Brain pericyte (primary cell): ENCODE measurements around the gene HCFC1R1.

Experiments
- DNase-seq: peaks from one replicate; pipeline ENCODE4 v3.0.0-alpha.2; 2012; ENCODE audit warnings: low read depth, low spot score

HCFC1R1 gene

DNA sequence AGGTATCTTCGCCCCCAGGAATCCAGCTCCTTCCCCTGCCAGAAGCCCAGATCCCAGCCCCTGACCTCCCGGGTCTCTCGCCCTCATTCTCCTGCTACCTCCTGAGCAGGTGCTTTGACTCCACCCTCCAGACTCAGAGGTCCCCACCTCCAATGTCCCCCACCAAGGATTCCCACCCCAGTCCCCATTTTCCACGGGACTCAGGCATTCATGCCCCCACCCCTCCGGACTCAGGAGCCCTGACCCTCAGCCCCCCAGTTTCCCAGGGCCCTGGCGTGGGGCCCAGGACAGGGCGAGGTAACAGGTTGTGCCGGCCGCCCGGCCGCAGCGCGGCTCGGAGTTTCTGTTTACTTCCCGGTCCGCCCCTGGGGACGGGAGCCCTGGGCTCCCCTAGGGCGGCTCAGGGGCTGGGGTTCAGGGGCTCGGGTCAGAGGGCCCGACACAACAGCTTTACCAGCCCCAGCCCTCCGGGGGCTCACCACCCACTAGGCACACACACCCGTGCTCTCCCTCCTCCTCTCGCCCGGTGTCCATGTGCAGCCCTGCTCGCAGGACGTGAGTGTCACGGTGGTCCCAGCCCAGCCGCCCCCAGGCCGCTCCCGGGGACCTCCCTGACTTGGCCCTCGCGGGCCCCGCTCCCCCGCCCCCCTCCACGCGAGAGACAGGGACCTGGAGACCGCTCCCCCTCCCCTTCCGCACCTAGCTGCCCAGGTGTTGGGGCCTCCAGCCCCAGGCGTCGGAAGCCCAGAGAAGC, 12.4 kb upstream of the HCFC1R1 start:
- DNase-seq = no peak

DNA sequence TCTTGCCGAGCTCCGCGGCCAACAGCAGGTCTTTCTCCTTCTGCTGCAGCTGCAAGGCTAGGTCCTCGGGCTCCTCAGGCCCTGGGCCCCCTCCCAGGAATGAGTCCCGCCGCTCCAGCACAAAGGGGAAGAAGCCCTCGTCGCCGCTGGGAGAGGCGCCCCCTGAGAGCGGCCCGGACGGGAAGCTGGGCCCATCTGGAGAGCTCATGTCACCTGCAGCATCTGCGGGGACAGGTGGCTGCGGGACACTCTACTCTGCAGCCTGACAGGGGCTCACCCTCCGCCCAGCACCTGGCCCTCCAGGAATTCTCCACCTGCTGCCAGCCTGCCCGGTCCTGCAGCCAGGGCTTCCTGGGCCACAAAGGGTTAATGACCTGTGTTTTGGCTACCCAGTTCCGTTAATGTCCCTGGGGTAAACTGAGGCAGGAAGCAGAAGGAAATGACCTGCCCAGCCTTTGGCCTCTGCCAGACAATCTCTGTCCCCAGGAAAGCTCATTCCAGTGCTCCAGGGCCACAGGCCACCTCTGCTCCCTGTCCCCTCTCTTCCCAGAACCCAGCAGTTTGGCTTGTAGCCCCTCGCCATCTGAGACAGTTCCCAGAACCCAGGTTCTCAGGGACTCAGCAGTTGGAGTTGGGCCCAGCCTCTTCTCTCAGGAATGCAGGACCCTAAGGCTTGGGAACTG, 11.7 kb upstream of the HCFC1R1 start:
- no peak for DNase-seq

DNA sequence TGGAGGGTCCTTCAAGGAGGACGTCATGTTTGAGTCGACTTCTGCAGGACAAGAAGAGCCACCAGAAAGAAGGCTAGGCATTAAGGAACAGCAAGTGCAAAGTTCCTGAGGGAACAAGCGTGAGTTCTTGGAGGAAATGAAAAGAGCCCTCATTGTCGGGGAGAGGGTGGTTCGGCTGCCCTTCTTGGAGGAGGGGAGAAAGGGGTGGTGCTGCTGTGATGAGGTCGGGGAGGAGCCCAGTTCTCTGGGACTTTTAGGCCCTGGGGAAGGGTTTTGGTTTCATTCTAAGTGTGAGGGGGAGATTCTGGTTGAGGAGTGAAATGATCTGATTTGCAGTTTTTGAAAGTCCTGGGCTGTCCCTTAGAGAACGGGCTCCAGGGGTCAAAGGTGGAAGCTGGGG, 8.9 kb upstream of the HCFC1R1 start:
- no peak for DNase-seq

DNA sequence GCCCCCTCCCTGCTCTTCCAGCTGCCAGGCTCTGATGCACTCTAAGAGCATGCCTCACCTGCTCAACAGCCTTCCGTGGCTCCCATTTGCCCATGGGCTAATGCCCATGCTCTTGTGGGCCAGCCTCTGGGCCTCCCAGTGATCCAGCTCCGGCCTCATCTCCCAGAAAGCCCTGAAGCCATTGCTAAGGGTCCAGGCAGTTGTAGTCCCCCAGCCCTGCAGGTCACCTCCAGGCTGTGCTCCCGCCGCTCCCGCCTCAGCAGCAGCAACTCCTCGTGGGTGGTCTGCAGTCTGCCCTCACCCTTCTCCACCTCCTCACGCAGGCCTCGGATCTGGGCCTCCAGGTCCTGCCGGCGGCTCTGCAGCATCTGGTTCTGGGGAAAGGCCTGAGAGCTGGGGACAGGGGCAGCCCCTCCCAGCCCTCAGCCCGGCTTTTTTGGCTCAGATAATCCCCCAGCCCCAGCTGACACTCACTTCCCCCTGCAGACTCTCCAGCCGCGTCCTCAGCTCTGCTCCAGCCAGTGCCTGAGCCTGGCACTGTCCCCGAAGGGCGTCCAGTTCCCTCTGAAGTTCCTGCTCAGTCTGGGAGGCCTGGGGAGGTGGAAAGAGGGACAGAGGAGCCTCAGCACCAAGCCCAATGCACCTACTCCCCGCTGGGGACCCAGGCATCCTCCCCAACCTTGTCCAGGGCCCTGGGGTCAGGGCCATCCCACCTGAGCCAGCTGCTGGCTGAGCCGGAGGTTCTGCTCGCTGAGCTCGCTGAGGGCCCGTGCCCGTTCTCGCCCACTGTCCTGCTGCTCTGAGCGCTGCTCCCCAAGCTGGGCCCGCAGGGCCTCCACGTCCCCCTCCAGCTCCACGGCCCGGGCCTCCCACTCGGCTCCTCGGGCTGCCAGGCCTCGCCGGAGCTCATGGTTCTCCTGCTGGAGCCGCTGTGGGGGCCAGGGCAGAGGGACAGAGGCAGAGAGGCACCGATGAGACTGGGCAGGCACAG, 6.8 kb upstream of the HCFC1R1 start:
- DNase-seq = no peak

DNA sequence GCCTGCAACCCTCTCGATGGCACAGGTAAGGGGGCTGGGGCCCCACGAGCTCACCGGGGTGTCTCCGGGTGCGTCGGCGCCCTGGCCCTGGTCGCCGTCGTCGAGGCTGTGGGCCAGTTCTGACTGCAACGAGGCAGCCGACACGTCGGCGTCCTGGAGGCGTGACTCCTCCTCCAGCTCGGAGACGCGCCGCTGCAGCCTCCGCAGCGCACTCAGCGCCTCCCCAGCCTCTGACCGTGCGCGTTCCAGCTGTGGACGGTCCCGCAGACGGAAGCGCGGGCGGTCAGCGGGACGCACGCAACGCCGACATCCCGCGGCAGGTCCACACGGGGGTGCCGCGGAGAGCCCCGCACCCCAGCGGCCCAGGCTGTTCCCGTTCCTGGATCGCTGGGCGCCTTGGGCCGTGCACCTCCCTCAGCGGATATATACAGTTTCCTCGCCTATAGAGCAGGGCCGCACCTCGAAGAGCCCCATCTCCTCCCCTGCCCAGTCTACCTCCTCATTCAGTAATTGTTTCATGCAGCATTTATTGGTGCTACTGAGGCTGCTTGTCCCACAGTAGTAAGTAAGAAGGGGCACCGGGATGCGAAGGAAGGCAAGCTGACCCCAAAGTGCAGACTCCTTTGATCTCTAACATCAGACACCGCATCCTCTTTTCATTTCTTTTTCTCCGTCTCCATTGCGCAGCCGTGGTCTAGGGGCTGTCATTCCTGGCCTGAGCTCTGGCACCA, 5.9 kb upstream of the HCFC1R1 start:
- DNase-seq = no peak

DNA sequence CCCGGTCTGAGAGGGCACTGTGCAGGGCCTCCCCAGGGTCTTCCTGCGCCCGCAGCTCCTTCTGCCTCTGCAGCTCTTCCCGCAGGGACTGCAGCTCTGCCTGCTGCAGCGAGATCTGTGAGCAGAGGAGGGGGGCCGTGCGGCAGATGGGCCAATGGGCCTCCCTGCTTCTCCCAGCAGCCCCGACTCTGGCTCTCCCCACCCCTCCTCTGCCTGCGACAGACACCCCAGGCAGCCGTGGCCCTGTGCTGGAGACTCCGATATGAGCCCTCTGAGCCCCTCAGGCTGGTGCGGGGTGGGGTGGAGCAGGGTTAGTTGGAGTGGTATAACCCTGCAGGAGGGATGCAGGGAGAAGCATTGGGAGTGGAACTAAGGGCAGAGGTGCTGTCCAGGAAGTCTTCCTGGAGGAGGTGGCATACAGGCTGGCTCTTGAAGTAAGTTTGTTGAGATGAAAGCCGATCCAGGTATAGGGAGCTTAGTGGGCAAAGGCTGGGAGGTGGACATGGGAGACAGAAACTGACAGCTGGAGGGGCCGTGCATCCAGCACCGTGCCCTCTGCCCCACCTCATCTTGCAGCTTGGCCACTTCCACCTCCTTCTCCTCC, 5.1 kb upstream of the HCFC1R1 start:
- no peak for DNase-seq

DNA sequence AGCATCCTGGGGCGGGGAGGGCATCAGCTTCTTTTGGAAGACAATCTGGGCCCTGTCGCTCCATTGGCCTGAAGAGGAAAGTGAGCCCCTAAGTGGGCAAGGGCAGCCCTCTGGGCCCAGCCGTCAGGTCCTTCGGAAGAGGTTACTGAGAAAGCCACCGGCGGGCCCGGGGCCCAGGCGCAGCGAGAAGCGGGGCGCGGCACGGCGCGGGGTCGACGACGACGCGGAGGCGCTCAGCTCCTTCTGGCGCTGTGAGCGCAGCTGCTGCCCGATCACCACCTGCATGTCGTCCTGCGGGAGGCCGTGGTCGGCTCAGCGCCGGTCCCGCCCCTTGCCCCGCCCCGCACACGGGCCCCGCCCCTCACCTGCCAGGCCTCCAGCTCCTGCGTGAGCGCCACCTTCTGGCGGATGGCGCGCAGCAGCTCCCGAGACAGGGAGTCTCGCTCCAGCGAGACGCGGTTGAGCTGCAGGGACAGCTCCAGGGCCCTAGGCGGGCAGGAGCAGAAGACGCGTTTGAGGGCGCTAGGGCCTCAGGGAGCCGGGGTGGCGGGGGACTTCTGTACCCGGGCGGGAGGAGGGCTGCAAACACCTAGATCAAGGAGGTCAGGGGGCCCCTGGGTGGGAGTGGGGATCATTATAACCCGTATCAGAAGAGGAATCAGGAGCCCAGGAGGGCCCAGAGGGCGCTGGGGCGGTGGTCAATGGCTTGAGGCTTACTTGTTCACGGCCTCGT, 4.4 kb upstream of the HCFC1R1 start:
- no peak for DNase-seq

DNA sequence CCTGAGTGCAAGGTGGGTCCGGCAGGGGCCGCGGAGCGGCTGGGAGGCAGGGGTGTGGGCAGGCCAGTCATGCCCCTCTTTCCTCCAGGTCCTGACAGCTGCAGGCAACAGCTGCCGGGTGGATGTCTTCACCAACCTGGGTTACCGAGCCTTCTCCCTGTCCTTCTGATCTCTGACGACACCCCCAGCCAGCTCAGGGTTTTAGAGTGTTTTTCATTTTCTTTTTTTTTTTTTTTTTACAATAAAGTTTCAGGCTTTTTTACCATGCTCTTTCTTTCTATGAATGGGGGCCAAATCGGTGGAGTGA, 3.7 kb upstream of the HCFC1R1 start:
- no peak for DNase-seq

DNA sequence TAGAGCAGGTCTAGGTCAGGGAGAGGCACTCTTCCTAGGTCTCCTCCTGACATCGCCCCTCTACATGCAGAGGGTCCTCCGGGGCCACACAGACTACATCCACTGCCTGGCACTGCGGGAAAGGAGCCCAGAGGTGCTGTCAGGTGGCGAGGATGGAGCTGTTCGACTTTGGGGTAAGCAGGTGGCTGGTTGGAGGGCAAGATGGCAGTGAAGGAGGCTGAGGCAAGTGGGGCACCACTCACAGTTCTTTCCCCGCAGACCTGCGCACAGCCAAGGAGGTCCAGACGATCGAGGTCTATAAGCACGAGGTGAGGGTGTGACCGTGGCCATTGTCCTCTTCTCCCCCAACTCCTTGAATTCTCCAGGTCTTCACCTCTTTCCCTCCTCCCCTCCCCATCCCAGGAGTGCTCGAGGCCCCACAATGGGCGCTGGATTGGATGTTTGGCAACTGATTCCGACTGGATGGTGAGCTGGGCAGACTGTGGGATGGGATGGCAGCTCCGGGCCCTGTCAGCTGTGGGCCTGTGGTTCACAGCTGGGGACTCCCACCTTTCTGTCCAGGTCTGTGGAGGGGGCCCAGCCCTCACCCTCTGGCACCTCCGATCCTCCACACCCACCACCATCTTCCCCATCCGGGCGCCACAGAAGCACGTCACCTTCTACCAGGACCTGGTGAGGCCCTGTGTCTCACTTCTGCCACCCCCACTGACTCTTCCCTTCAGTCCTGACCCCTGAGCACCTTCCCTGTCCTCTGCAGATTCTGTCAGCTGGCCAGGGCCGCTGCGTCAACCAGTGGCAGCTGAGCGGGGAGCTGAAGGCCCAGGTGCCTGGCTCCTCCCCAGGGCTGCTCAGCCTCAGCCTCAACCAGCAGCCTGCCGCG, 3.1 kb upstream of the HCFC1R1 start:
- DNase-seq = no peak

DNA sequence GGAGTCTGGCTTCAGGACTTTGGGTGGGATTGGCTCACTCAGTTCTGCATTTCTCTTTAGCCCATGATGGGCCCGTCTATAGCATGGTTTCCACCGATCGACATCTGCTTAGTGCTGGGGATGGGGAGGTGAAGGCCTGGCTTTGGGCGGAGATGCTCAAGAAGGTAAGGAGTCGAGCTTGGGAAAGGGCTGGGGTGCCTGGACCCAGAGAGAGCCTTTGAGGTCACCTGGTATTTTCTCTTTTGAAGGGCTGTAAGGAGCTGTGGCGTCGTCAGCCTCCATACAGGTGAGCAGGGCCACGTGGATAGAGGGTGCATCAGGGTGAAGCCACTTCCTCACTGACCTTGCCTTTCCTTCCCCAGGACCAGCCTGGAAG, 2.2 kb upstream of the HCFC1R1 start:
- DNase-seq = no peak

DNA sequence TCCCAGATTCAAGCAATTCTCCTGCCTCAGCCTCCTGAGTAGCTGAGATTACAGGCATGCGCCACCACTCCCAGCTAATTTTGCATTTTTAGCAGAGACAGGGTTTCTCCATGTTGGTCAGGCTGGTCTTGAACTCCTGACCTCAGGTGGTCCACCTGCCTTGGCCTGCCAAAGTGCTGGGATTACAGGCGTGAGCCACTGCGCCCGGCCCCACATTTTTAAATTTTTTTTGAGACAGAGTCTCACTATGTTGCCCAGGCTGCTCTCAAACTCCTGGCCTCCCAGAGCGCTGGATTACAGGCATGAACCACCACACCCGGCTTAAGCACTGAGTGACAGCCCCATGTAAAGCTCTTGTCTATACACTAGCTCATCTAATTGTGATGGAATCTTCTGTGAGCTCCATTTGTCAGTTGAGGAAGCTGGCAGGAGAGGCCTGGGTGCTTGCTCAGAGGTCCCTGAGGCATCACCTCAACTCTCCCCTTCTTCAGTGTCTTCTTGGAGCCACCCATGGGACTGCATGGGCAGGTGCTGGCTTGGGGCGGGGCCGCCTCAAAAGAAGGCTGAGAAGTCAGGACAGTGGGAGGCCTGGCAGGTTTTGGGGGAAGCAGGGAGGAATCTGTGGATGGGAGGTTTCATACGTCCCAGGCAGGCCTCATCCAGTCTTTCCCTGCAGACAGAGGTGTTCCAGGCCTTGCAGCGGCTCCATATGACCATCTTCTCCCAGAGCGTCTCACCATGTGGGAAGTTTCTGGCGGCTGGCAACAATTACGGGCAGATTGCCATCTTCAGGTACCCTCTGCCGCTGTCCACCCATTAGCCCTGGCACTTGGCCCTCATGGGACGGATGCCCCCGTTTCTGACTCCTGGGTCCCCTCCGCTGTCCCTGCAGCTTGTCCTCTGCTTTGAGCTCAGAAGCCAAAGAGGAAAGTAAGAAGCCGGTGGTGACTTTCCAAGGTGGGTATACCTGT, 1.6 kb upstream of the HCFC1R1 start:
- DNase-seq = no peak

DNA sequence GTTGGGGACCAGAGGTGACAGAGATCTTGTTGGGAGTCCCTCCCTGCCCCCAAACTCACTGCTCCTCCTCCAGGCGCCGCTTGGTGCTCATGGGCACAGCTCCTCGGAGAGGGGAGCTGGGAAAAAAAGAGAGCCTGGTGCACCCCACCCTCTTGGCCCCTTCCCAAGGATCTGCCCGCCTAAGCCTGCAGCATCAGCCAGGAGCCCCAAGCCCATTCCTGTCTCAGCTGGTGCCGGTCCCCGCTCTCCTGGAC, 400 bp downstream of the HCFC1R1 start:
- no peak for DNase-seq

DNA sequence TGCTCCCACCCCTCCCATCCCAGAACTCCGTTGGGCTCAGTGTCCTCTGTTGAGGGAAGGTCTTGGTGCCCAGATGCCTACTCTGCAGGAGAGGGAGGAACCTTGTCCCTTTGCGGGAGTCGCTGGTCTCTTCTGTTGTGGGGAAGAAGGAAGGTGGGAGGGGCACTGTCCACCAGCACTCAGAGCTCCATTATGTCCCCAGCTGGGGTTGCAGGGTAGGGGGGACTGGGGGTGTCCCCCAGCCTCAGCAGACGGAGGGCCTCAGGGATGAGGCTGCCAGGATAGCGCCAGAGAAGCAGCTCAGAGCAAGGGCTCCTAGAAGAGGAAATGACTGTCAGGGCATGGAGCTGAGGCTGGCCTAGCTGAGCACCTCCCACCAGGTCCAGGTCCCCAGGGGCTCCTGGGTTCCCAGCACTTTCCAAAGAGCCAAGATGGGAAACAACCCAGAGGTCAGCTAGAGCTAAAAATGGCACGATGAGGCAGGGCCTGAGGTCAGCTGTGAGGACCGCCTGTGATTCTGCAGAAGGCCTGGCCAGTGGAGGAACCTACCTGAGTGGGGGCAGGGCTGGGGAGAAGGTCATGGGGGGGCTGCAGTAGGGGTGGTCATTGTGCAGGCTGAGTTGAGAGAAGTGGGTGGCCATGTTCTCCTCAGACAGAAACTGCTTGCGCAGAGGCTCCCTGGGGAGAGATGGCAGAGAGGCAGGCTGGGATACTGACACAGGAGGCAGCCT, 893 bp downstream of the HCFC1R1 start:
- no peak for DNase-seq

DNA sequence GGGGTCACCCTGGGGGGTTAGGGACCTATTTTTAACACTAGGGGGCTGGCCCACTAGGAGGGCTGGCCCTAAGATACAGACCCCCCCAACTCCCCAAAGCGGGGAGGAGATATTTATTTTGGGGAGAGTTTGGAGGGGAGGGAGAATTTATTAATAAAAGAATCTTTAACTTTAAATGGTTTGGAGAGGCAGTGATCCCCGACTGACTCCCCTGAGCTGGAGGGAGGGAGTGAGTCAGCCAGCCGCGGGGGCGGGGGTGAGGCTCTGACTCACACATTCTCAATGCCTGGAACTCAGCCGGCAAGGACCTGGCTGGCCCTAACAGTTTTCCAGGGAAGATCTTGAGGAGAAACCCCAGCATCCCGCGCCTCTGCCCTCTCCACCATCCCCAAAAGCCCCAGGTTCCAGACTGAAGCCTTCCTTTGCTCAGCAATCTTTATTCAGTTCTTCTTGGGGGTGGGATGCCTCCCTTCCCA, 1.5 kb downstream of the HCFC1R1 start:
- DNase-seq = peak; percentile 74

DNA sequence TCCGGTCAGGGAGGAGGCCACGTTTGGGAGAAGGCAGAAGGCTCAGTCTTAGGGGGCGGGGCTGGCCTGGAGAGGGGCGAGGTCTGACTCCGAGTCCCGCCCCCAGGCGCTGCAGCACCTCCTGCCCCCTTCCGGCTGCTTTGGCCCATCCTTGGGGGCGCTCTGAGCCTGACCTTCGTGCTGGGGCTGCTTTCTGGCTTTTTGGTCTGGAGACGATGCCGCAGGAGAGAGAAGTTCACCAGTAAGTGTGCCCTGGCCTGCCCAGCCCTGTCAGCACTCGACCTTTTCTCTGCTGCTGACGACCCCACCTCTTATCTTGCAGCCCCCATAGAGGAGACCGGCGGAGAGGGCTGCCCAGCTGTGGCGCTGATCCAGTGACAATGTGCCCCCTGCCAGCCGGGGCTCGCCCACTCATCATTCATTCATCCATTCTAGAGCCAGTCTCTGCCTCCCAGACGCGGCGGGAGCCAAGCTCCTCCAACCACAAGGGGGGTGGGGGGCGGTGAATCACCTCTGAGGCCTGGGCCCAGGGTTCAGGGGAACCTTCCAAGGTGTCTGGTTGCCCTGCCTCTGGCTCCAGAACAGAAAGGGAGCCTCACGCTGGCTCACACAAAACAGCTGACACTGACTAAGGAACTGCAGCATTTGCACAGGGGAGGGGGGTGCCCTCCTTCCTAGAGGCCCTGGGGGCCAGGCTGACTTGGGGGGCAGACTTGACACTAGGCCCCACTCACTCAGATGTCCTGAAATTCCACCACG, 2.1 kb downstream of the HCFC1R1 start:
- DNase-seq = peak; percentile 84

DNA sequence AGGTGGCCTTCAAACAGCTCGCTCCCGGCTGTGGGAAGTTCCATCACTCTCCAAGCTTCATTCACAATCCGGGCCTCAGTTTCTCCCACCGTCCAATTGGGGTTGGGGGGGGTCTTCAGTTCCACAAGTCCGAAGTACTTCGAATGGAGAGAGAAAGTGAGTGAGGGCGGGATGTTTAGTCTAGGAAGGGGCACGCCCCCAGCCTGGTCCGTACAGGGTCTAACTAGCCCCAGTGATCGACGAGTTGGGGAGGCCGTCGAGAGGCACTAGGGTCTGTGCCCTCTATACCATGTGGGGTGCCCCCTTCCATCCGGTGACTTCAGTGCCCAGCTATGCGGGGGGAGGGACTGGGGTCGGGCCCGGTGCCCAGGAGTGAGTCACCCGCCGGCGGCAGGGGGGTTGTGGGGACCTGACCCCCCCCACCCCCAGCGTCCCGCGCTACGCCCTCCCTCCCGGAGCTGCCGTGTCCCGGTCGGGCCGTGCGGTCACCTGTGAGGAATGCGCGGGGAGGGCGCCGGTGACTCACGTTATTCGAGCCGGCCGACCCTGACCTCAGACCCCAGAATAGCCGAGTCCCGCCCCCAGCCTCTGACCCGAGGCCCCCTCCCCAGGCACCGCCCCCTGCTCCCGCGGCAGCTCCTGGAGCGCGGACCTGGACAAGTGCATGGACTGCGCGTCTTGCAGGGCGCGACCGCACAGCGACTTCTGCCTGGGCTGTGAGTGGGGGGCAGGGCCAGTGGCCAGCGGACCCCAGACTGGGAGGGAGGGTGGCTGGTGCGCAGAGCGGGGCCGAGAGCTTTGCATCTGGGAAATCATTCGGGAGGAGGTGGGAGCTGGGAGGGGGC, 2.9 kb downstream of the HCFC1R1 start:
- no peak for DNase-seq
